ENCODE measurements around the gene SPINK4.

SPINK4 gene

GRCh38 chr9:33255014-33255413 is 15.0 kb downstream of the SPINK4 start:
- DNase-seq (ENCODE audit: low spot score): no peak
- in situ Hi-C loops (cut with MboI; ENCODE audit: low pct_unique_long_range_greater_than_20kb, low sequenced_read_pairs, unreplicated experiment): no loop called here
- no peak for TF ChIP-seq CTCF (IDR thresholded peaks at IDR 0.05; ENCODE audit: extremely low read depth, insufficient read depth, missing control alignments)

GRCh38 chr9:33255471-33255870 is 15.5 kb downstream of the SPINK4 start:
- in situ Hi-C loops (cut with MboI; ENCODE audit: low pct_unique_long_range_greater_than_20kb, low sequenced_read_pairs, unreplicated experiment): no loop called here

GRCh38 chr9:33256236-33256635 is 16.3 kb downstream of the SPINK4 start:
- DNase-seq (ENCODE audit: low spot score): no peak
- in situ Hi-C loops (cut with MboI; ENCODE audit: low pct_unique_long_range_greater_than_20kb, low sequenced_read_pairs, unreplicated experiment): no loop called here
- TF ChIP-seq CTCF (IDR thresholded peaks at IDR 0.05; ENCODE audit: extremely low read depth, insufficient read depth, missing control alignments): no peak

More at GRCh38 chr9:33255471-33255870, 15.5 kb downstream of the SPINK4 start:
- no peak for TF ChIP-seq CTCF (IDR thresholded peaks at IDR 0.05; ENCODE audit: extremely low read depth, insufficient read depth, missing control alignments)
- DNase-seq (ENCODE audit: low spot score): no peak

GRCh38 chr9:33257276-33257675 is 17.3 kb downstream of the SPINK4 start:
- no peak for DNase-seq (ENCODE audit: low spot score)
- in situ Hi-C loops (cut with MboI; ENCODE audit: low pct_unique_long_range_greater_than_20kb, low sequenced_read_pairs, unreplicated experiment): no loop called here
- TF ChIP-seq CTCF (IDR thresholded peaks at IDR 0.05; ENCODE audit: extremely low read depth, insufficient read depth, missing control alignments): no peak

GRCh38 chr9:33260372-33260771 is 20.4 kb downstream of the SPINK4 start:
- DNase-seq (ENCODE audit: low spot score): no peak
- in situ Hi-C loops (cut with MboI; ENCODE audit: low pct_unique_long_range_greater_than_20kb, low sequenced_read_pairs, unreplicated experiment): no loop called here

GRCh38 chr9:33263131-33264002 is 23.4 kb downstream of the SPINK4 start:
- peak; percentile 35 for DNase-seq (ENCODE audit: low spot score)

More at GRCh38 chr9:33260372-33260771, 20.4 kb downstream of the SPINK4 start:
- TF ChIP-seq CTCF (IDR thresholded peaks at IDR 0.05; ENCODE audit: extremely low read depth, insufficient read depth, missing control alignments): no peak

More at GRCh38 chr9:33263131-33264002, 23.4 kb downstream of the SPINK4 start:
- in situ Hi-C loops (cut with MboI; ENCODE audit: low pct_unique_long_range_greater_than_20kb, low sequenced_read_pairs, unreplicated experiment): no loop called here
- no peak for TF ChIP-seq CTCF (IDR thresholded peaks at IDR 0.05; ENCODE audit: extremely low read depth, insufficient read depth, missing control alignments)

Data from GM13977 (cell line).